ENCODE measurements around the gene H3-3A. TPM values are rescaled to one million over a fixed set of nuclear protein-coding genes. Genes with fewer than 3 reads are reported as not detected.

The H3-3A gene
- polyA plus RNA-seq (2012; ENCODE audit: insufficient read length, low read depth): 166 TPM

DNA sequence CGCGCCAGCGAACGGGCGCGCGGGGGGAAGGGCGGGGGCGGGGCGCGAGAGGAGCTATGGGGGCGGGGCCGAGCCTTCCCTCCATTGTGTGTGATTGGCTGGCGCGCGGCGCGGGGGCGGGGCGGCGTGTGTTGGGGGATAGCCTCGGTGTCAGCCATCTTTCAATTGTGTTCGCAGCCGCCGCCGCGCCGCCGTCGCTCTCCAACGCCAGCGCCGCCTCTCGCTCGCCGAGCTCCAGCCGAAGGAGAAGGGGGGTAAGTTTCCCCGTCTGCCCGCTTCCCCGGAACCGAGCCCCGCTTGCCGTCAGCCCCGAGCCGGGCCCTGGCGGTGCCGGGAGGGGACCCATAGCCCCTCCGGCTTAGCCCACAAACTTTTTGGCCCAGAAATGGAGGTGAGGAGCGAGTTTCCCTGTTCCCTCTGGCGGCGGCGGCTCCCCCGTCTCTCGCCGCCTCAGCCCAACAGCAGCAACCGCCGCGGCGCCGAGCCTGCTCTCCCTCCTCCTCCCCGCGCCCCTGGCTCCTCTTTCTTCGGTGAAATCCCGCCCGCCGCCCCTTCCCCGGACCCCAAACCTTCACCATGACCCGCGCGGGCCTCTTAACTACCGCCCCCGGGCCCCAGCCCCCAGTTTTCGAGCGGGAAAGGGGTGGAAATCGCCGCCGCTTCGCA is at the start of gene H3-3A:
Gene H3-3A, plus strand, starts transcription at position 159 of the 666 bp plus-strand sequence. CDS start 1,636 bp downstream, outside the sequence.
- peak; percentile 89 for TF ChIP-seq TAF1 (IDR thresholded peaks at IDR 0.05; ENCODE audit: borderline replicate concordance, insufficient read depth, low read length)
- TF ChIP-seq POLR2AphosphoS5 (IDR thresholded peaks at IDR 0.05; ENCODE audit: low read depth, low read length): peak; percentile 96
- TF ChIP-seq FOXP2 (optimal IDR thresholded peaks at IDR 0.05; ENCODE audit: borderline replicate concordance, extremely low read depth, extremely low read length, insufficient read depth): no peak
- TF ChIP-seq SIN3A (IDR thresholded peaks at IDR 0.05; ENCODE audit: borderline replicate concordance, insufficient read depth, low read length): no peak
- TF ChIP-seq, protein P1, sequence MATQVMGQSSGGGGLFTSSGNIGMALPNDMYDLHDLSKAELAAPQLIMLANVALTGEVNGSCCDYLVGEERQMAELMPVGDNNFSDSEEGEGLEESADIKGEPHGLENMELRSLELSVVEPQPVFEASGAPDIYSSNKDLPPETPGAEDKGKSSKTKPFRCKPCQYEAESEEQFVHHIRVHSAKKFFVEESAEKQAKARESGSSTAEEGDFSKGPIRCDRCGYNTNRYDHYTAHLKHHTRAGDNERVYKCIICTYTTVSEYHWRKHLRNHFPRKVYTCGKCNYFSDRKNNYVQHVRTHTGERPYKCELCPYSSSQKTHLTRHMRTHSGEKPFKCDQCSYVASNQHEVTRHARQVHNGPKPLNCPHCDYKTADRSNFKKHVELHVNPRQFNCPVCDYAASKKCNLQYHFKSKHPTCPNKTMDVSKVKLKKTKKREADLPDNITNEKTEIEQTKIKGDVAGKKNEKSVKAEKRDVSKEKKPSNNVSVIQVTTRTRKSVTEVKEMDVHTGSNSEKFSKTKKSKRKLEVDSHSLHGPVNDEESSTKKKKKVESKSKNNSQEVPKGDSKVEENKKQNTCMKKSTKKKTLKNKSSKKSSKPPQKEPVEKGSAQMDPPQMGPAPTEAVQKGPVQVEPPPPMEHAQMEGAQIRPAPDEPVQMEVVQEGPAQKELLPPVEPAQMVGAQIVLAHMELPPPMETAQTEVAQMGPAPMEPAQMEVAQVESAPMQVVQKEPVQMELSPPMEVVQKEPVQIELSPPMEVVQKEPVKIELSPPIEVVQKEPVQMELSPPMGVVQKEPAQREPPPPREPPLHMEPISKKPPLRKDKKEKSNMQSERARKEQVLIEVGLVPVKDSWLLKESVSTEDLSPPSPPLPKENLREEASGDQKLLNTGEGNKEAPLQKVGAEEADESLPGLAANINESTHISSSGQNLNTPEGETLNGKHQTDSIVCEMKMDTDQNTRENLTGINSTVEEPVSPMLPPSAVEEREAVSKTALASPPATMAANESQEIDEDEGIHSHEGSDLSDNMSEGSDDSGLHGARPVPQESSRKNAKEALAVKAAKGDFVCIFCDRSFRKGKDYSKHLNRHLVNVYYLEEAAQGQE (IDR thresholded peaks at IDR 0.05; ENCODE audit: insufficient read depth in 1 of 2, low read depth in 2 of 2, low read length in 2 of 2): peak in 1 of 2 experiments; percentile 55; a peak in 2 of 4 replicates

DNA sequence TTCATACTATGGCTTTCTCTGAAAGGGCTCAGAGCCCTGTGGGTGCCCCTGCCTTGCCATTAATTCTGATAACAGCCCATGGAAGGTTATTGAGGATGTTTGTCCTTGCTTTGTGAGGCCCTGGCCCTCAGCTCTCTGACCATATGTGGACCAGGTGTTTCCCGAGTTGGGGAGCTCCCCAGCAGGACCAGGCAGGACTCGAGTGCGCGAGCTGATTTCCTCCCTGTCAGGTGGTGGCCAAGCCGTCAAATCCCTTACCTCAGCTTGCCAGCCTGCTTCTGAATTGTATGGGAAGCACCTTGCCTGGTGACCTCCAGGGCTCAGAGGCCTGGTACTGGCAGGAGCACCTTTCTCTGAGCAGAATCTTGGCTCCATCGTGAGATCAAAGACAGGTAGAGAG is 45.4 kb upstream of the H3-3A start:
- TF ChIP-seq POLR2AphosphoS5 (IDR thresholded peaks at IDR 0.05; ENCODE audit: low read depth, low read length) (no peak), TAF1 (IDR thresholded peaks at IDR 0.05; ENCODE audit: borderline replicate concordance, insufficient read depth, low read length) (no peak), SIN3A (IDR thresholded peaks at IDR 0.05; ENCODE audit: borderline replicate concordance, insufficient read depth, low read length) (no peak), FOXP2 (optimal IDR thresholded peaks at IDR 0.05; ENCODE audit: borderline replicate concordance, extremely low read depth, extremely low read length, insufficient read depth) (no peak)
- TF ChIP-seq, protein P1 (IDR thresholded peaks at IDR 0.05; ENCODE audit: insufficient read depth in 1 of 2, low read depth in 2 of 2, low read length in 2 of 2): no peak

DNA sequence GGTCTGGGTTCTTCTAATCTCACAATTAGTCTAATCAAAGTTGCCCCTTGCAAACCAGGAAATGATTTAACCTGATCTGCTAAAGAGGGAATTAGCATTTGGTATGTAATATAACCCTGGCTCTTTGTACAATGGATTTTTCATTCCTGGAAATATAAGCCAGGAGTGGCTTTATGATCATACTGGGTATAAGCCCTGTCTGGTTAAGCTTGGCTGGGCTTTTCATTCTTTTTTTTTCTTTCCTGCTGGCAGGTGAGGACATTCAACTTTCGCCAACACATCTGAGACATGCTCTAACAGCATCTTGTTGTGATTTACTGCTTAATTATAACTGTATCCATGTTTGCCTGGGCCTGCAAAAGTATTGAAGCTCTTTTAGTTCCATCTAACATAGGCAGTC is 42.9 kb upstream of the H3-3A start:
- TF ChIP-seq FOXP2 (optimal IDR thresholded peaks at IDR 0.05; ENCODE audit: borderline replicate concordance, extremely low read depth, extremely low read length, insufficient read depth) (no peak), POLR2AphosphoS5 (IDR thresholded peaks at IDR 0.05; ENCODE audit: low read depth, low read length) (no peak), TAF1 (IDR thresholded peaks at IDR 0.05; ENCODE audit: borderline replicate concordance, insufficient read depth, low read length) (no peak), SIN3A (IDR thresholded peaks at IDR 0.05; ENCODE audit: borderline replicate concordance, insufficient read depth, low read length) (no peak)
- TF ChIP-seq, protein P1 (IDR thresholded peaks at IDR 0.05; ENCODE audit: insufficient read depth in 1 of 2, low read depth in 2 of 2, low read length in 2 of 2): no peak

DNA sequence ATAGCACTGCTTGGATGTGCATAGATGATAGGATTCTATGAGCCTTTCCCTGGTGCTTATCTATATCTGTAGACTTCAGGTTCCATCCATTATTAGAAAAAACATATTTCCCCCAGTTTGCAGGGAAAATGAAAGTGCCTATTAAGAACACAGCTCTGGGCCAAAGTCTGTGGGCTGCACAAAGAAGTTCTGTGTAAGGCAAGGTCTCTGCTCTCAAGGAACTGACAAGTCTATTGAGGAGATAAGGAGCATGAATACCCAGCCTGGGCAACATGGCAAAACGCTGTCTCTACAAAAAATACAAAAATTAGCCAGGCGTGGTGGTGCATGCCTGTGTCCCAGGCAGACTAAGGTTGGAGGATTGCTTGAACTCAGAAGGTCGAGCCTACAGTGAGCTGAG is 41.1 kb upstream of the H3-3A start:
- TF ChIP-seq FOXP2 (optimal IDR thresholded peaks at IDR 0.05; ENCODE audit: borderline replicate concordance, extremely low read depth, extremely low read length, insufficient read depth): no peak
- TF ChIP-seq, protein P1 (IDR thresholded peaks at IDR 0.05; ENCODE audit: insufficient read depth in 1 of 2, low read depth in 2 of 2, low read length in 2 of 2): no peak

All from PFSK-1 (cell line).